ENCODE data around the gene MREG. TPM values are rescaled to one million over a fixed set of nuclear protein-coding genes. Genes with fewer than 3 reads are reported as not detected.

Gene MREG, protein sequence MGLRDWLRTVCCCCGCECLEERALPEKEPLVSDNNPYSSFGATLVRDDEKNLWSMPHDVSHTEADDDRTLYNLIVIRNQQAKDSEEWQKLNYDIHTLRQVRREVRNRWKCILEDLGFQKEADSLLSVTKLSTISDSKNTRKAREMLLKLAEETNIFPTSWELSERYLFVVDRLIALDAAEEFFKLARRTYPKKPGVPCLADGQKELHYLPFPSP
- total RNA-seq = 10 to 100 TPM; 16.2 to 26.7 TPM

DNA sequence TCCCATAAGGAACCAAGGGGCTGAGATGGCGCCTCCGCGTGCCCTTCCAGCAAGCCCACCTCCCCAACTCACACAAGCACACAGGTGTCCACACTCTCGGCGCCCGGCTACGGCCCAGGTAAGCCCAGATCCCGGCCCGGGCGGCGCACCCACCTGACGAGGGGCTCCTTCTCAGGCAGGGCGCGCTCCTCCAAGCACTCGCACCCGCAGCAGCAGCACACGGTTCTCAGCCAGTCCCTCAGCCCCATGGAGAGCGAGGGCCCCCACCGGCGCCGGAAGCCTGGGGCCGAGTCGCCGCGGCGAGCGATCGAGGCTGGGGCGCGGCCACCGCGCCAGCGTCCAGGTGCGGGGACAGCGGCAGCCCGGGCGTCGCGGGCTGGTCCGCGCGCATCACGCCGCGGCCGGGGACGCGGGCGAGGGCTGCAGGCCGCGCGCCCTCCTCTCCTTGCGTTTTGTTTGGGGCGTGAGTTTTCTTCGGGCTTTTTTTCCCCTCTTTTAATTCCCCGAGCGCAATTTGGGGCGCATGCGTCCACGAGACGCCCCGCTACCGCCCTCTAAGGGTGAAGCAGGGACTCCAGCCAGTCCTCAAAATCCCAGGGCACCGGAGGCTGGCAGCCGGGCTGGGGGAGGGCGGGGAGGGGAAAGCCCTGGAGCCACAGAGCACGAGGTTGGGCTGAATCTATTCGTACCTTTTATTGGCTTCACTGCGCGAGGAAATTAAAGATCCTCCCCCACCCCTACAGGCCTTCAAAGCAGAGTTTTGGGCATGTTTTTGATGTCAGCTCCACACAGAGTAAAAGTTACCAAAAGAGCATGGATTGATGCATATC is at the start of gene MREG:
TSS of gene MREG (minus strand) at position 472 of the 830 bp plus-strand sequence. CDS start at position 248, 224 bp downstream.
- peaks cover 7% of the 10 kb centered on the region for H3K36me3 Mint-ChIP-seq
- CTCF ChIA-PET = interaction anchor here (0.7 to 3.6 kb wide), 11 partner anchors 9 to 72 kb away, joined by 3 to 20 read pairs (median 4); no protein-coding TSS in a partner anchor
- DNase-seq (peak; percentile 91), ATAC-seq (peak; percentile 73)
- H3K27ac Mint-ChIP-seq = peak within 1 kb of the TSS; percentile 69
- no peaks in the 10 kb centered on the region for H3K27me3 Mint-ChIP-seq
- H3K4me3 Mint-ChIP-seq = peak within 1 kb of the TSS; percentile 90
- no peaks in the 10 kb centered on the region for H3K9me3 Mint-ChIP-seq (ENCODE audit: low read depth)
- H3K4me1 Mint-ChIP-seq = peaks cover 66% of the 10 kb centered on the region

DNA sequence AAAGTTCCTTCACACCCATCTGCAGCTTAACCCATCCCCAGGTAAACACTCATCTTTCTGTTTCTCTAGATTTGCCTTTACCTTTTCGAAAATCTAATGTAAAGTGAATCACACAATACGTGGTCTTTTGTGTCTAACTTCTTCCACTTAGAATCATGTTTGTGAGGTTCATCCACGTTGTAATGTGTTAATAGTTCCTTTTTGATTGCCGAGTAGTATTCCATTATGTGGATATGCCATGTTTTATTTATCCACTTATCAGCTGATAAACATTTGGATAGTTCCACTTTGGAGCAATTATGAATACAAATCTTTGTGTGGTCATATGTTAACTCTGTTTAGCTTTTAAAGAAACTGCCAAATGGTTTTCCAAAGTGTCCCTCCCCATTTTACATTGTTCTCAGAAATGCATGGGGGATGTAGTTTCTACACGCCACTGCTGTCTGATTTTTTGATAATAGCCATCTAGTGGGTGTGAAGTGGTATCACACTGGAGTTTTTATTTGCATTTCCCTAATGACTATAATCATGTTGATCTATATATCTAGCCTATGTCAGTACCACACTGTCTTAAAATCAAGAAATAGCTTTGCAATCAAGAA is 46.0 kb upstream of the MREG start:
- no peaks in the 10 kb centered on the region for H3K9me3 Mint-ChIP-seq (ENCODE audit: low read depth)
- H3K27ac Mint-ChIP-seq = no peak overlapping the region
- no peak for DNase-seq
- peaks cover 39% of the 10 kb centered on the region for H3K4me1 Mint-ChIP-seq
- H3K27me3 Mint-ChIP-seq = no peaks in the 10 kb centered on the region
- ATAC-seq = no peak
- CTCF ChIA-PET = interaction anchor here (0.6 to 5.7 kb wide), 10 partner anchors 9 to 55 kb away, joined by 3 to 46 read pairs (median 6); partner anchors contain the start of genes PECR, TMEM169 and XRCC5
- no peak overlapping the region for H3K4me3 Mint-ChIP-seq
- peaks cover 27% of the 10 kb centered on the region for H3K36me3 Mint-ChIP-seq

DNA sequence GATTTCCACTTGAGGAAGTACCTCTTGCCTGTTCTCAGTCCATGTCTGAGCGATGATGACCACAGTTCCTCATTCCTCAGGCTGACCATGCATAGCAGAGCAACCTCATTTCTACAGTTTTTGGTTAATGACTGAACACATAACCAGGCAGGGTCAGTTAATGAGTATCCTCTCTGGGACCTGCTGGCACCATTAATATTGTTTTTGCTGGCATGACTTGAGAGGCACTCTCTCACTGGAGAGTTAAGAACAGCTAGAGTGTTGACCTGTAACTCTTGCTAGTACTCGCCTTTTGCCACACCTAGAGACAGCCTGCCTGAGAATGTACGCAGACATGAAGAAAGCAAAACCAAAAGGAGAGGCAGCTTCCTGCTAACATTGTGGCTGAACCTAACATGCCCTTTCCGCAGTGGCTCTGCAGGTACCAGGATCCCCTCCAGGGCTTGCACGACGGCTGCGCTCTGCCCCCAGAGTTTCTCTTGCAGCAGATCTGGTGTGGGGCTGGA is 44.4 kb upstream of the MREG start:
- Mint-ChIP-seq H3K4me1 (peaks cover 39% of the 10 kb centered on the region), H3K4me3 (peak overlapping the region; percentile 59), H3K27ac (peak overlapping the region; percentile 97), H3K36me3 (peaks cover 23% of the 10 kb centered on the region), H3K9me3 (ENCODE audit: low read depth) (no peaks in the 10 kb centered on the region), H3K27me3 (no peaks in the 10 kb centered on the region)
- ATAC-seq (peak; percentile 98), DNase-seq (peak; percentile 84)
- CTCF ChIA-PET = interaction anchor here (1.2 to 5.7 kb wide), 10 partner anchors 10 to 56 kb away, joined by 3 to 46 read pairs (median 6); partner anchors contain the start of genes PECR, TMEM169 and XRCC5

DNA sequence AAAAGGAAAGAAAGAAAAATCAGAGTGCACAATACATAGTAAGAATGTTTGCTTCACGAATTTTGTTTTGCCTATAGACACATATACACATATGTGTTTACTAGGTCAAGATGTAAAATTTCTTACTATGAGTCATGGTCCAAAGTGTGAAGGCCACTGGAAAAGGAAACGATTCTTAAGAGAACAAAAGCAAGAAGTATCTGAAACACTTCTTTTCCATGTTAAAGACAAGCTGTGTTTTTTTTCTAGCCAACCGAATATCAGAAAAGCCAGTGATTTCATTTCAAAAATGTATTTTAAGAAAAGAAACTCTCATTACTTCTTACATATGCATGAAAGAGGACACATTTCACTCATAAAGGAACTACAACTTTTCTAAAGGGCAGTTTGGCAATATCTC is 43.4 kb upstream of the MREG start:
- no peaks in the 10 kb centered on the region for H3K27me3 Mint-ChIP-seq
- H3K9me3 Mint-ChIP-seq (ENCODE audit: low read depth) = no peaks in the 10 kb centered on the region
- peaks cover 26% of the 10 kb centered on the region for H3K36me3 Mint-ChIP-seq
- DNase-seq (no peak), ATAC-seq (no peak)
- H3K27ac Mint-ChIP-seq = peak overlapping the region; percentile 97
- CTCF ChIA-PET = interaction anchor here (0.7 to 5.7 kb wide), 3 partner anchors 23 to 77 kb away, joined by 3 to 46 read pairs (median 4); no protein-coding TSS in a partner anchor
- H3K4me3 Mint-ChIP-seq = peak overlapping the region; percentile 59
- H3K4me1 Mint-ChIP-seq = peaks cover 39% of the 10 kb centered on the region

DNA sequence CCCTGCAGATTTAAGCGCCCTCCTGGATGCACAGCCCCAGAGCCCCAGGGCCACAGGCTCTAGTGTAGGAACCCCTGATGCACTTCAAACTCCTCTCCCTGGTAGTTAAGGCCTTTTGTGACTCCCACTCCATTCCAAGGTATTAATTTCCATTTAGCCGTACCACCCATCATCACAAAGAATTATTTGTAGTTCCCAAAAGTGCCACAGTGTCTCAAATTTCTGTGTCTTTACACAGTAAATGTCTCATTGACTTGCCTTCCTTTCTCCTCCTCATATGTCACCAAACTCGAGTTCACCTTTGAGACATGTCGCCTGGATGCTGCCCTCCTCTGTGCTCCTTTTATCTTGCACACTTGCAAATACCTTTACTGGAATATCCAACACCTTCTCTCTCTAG is 42.3 kb upstream of the MREG start:
- ATAC-seq (no peak), DNase-seq (no peak)
- CTCF ChIA-PET = interaction anchor here (0.8 to 5.7 kb wide), 6 partner anchors 17 to 76 kb away, joined by 3 to 46 read pairs (median 3); partner anchors contain the start of gene XRCC5
- no peaks in the 10 kb centered on the region for H3K27me3 Mint-ChIP-seq
- H3K27ac Mint-ChIP-seq = no peak overlapping the region
- no peak overlapping the region for H3K4me3 Mint-ChIP-seq
- H3K36me3 Mint-ChIP-seq = peaks cover 32% of the 10 kb centered on the region
- peaks cover 39% of the 10 kb centered on the region for H3K4me1 Mint-ChIP-seq
- no peaks in the 10 kb centered on the region for H3K9me3 Mint-ChIP-seq (ENCODE audit: low read depth)

DNA sequence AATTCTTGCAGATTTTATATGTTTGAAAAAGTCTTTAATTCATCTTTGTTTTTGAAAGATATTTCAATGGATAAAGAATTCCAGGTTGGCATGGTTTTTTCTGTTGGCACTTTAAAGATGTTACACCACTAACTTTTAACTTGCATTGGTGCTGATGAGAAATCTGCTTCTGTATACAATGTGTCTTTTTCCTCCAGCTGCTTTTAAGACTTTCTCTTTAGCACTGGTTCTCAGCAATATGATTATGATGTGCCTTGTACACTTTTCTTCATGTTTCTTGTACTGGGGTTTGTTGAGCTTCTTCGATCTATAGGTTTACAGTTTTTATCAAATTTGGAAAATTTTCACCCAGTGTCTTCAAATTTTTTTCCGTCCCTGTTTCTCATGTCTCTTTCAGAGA is 39.1 kb upstream of the MREG start:
- peaks cover 17% of the 10 kb centered on the region for H3K4me1 Mint-ChIP-seq
- peaks cover 33% of the 10 kb centered on the region for H3K36me3 Mint-ChIP-seq
- CTCF ChIA-PET = interaction anchor here (1.3 to 1.4 kb wide), 2 partner anchors 18 to 20 kb away, joined by 3 to 4 read pairs; no protein-coding TSS in a partner anchor
- no peaks in the 10 kb centered on the region for H3K27me3 Mint-ChIP-seq
- DNase-seq (no peak), ATAC-seq (no peak)
- H3K27ac Mint-ChIP-seq = no peak overlapping the region
- no peak overlapping the region for H3K4me3 Mint-ChIP-seq
- no peaks in the 10 kb centered on the region for H3K9me3 Mint-ChIP-seq (ENCODE audit: low read depth)

DNA sequence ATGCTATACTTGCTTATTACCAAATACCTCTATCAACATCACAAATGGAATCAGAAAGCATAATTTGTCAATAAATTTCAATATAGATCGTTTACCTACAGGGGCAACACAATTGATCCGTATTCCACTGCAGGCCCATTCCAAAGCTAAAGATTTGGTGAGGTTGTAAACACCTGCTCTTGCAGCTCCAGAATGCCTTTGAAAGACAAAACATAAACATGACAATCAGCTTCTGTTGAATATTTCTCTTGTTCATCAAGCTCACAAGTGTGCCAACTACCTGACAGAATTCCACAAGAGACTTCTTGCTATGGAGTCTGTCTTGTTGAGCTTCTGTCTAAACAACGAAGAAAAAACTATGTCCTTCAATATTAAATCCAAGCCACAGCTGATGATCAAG is 38.0 kb upstream of the MREG start:
- CTCF ChIA-PET = interaction anchor here (0.7 to 1.4 kb wide), 3 partner anchors 8 to 19 kb away, joined by 3 to 5 read pairs (median 4); no protein-coding TSS in a partner anchor
- Mint-ChIP-seq H3K4me3 (no peak overlapping the region), H3K9me3 (ENCODE audit: low read depth) (no peaks in the 10 kb centered on the region), H3K27ac (no peak overlapping the region), H3K27me3 (no peaks in the 10 kb centered on the region), H3K4me1 (peaks cover 8% of the 10 kb centered on the region), H3K36me3 (peaks cover 33% of the 10 kb centered on the region)
- DNase-seq (no peak), ATAC-seq (no peak)

DNA sequence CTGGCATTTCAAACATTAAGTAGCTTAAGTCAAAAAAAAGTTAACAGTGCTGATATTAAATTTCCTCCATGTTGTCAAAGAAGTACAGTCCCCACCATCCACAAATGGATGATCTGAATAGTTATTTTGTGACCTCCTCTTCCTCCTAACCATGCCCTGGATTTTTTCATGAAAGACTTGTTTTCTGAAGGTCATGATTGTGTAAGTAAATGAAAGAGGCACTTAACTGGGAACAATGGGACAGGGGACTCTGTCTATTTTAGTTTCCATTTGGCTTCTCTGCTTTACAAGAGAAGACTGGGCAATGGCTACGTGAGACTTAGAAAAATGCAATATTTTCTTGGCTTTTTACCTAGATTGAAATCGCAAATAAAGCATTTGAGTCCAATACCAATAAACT is 36.1 kb upstream of the MREG start:
- Mint-ChIP-seq H3K4me3 (no peak overlapping the region), H3K9me3 (ENCODE audit: low read depth) (no peaks in the 10 kb centered on the region), H3K27me3 (no peaks in the 10 kb centered on the region), H3K4me1 (peaks cover 12% of the 10 kb centered on the region), H3K36me3 (peaks cover 26% of the 10 kb centered on the region), H3K27ac (no peak overlapping the region)
- CTCF ChIA-PET = interaction anchor here (1.2 to 2.4 kb wide), 3 partner anchors 12 to 17 kb away, joined by 3 to 11 read pairs (median 4); no protein-coding TSS in a partner anchor
- DNase-seq (no peak), ATAC-seq (no peak)

DNA sequence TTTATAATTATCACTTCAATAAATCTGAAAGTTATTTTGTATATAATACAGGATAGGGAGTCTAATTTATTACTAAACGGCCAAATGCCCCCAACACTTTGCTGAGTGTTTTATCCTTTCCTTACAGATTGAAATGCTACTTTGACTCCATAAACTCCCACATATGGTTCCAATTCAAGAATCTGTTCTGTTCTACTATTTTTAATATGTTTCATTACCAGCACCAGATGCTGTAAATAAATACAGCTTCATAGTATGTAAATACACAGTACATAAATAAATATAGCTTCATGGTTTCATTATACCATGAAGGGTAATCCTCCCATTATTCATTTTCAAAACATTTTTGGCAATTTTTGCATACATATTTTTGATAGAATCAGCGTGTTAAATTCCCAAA is 34.0 kb upstream of the MREG start:
- H3K4me3 Mint-ChIP-seq = no peak overlapping the region
- ATAC-seq = no peak
- no peaks in the 10 kb centered on the region for H3K27me3 Mint-ChIP-seq
- H3K27ac Mint-ChIP-seq = no peak overlapping the region
- no peak for DNase-seq
- H3K4me1 Mint-ChIP-seq = peaks cover 12% of the 10 kb centered on the region
- H3K9me3 Mint-ChIP-seq (ENCODE audit: low read depth) = no peaks in the 10 kb centered on the region
- peaks cover 32% of the 10 kb centered on the region for H3K36me3 Mint-ChIP-seq
- CTCF ChIA-PET = interaction anchor here (2.4 kb wide), 1 partner anchor 13 kb away, joined by 11 read pairs; no protein-coding TSS in a partner anchor

DNA sequence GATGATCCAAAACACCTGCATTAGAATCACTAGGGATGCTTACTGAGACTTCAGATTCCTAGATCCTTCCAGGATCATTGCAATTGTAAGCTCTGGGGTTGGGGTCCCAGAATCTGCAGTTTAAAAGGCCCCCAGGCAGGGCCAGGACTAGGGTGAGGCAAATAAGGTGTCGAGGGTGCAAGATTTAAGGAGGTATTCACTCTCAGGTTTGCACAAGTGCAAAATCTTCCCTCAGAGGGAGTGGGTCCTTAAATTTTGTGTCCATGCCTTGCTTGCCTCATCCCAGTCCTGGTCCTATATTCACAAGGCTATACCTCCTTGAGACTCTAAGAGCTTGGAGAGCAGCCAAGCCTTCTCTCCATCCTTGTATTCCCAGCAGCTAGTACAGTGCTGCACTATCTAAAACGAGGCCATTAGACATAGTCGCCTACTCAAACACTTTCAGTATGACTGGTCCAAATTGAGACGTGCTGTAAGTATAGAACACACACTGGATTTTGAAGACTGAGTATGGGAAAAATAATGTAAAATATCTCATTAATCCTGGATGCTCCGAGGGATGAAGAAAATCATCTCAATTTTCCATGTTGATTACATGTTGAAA is 31.6 kb upstream of the MREG start:
- ATAC-seq = peak; percentile 91
- Mint-ChIP-seq H3K27ac (peak overlapping the region; percentile 3), H3K9me3 (ENCODE audit: low read depth) (no peaks in the 10 kb centered on the region), H3K4me3 (no peak overlapping the region), H3K4me1 (peaks cover 12% of the 10 kb centered on the region), H3K27me3 (no peaks in the 10 kb centered on the region), H3K36me3 (peaks cover 24% of the 10 kb centered on the region)
- CTCF ChIA-PET = interaction anchor here (0.6 to 2.9 kb wide), 7 partner anchors 8 to 96 kb away, joined by 3 to 11 read pairs (median 3); partner anchors contain the start of gene XRCC5
- no peak for DNase-seq

DNA sequence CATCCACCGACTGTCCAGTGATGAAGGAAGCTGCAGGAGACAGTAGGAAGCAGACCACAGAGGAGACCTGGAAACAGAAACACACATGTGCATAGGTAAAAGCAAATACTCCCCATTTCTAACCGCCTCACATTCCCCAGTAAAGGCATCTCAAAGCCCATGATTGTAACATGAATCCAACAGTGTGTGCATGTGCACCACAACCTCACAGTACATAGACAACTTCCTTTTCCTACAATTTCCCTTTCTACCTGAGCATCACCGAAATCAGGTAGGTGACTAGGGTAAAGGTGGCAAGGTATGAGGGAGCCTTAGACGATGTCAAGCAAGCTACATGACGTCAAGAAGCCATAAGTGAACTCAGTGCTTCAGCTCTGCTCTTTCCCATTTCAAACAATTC is 30.6 kb upstream of the MREG start:
- DNase-seq = no peak
- no peak overlapping the region for H3K27ac Mint-ChIP-seq
- CTCF ChIA-PET = interaction anchor here (0.7 to 2.9 kb wide), 4 partner anchors 10 to 66 kb away, joined by 3 to 11 read pairs (median 5); partner anchors contain the start of gene XRCC5
- no peaks in the 10 kb centered on the region for H3K9me3 Mint-ChIP-seq (ENCODE audit: low read depth)
- H3K4me1 Mint-ChIP-seq = peaks cover 12% of the 10 kb centered on the region
- H3K27me3 Mint-ChIP-seq = no peaks in the 10 kb centered on the region
- peaks cover 25% of the 10 kb centered on the region for H3K36me3 Mint-ChIP-seq
- H3K4me3 Mint-ChIP-seq = no peak overlapping the region
- no peak for ATAC-seq

DNA sequence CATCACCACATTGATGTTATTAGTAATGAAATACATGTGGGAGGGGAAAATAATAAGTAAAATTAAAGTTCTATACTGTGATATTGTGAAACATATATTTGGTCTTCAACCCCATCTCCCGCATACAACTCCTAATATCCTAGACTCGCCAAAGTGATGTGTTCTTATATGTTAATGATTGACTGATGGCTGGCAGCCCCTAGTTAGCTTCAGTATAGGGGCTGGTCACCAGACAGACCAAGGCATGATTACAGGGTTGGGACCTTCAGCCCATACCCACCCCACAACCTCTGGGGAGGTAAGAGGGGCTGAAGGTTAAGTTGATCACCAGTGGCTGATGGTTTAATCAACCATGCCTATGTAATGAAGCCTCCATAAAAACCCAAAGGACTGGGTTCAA is 28.1 kb upstream of the MREG start:
- ATAC-seq (no peak), DNase-seq (no peak)
- Mint-ChIP-seq H3K27ac (no peak overlapping the region), H3K4me3 (no peak overlapping the region), H3K9me3 (ENCODE audit: low read depth) (no peaks in the 10 kb centered on the region), H3K36me3 (peaks cover 23% of the 10 kb centered on the region), H3K27me3 (no peaks in the 10 kb centered on the region), H3K4me1 (peaks cover 12% of the 10 kb centered on the region)
- CTCF ChIA-PET = interaction anchor here (1.0 kb wide), 1 partner anchor 9 kb away, joined by 4 read pairs; no protein-coding TSS in a partner anchor

Data from activated CD8-positive, alpha-beta memory T cell treated with anti-CD3 and anti-CD28 coated beads, Interleukin-2, amount 10 ng/mL, durations not matched to agents 7 days and 5 days (primary cell).